HG03439 (cell line): Measurements from ENCODE around the gene PPP2R5C.

ENCODE experiments used
- ATAC-seq: cut with Tn5 transposase; IDR thresholded peaks from one replicate; pipeline ENCODE4 v1.9.1; 2021; ENCODE audit warnings: mild to moderate bottlenecking, moderate library complexity; ENCODE audit not compliant: unreplicated experiment

PPP2R5C gene

GRCh38 chr14:101909371-101910096 is 148.0 kb downstream of the PPP2R5C start:
- no peak for ATAC-seq

- no peak for ATAC-seq
These were observed 151.3 kb downstream of the PPP2R5C start for GRCh38 chr14:101912841-101913240.

GRCh38 chr14:101914083-101914482 is 152.6 kb downstream of the PPP2R5C start:
- no peak for ATAC-seq

GRCh38 chr14:101915871-101916815 is 154.6 kb downstream of the PPP2R5C start:
- ATAC-seq = no peak

- no peak for ATAC-seq
These were observed 155.4 kb downstream of the PPP2R5C start for GRCh38 chr14:101916816-101917412.

GRCh38 chr14:101917413-101918017 is 156.0 kb downstream of the PPP2R5C start:
- no peak for ATAC-seq

GRCh38 chr14:101918065-101918989 is 156.8 kb downstream of the PPP2R5C start:
- no peak for ATAC-seq

- no peak for ATAC-seq
These were observed 158.8 kb downstream of the PPP2R5C start for GRCh38 chr14:101920271-101920670.

- ATAC-seq = no peak
These were observed 161.4 kb downstream of the PPP2R5C start for GRCh38 chr14:101922866-101923265.

- no peak for ATAC-seq
These were observed 163.6 kb downstream of the PPP2R5C start for GRCh38 chr14:101925152-101925551.

GRCh38 chr14:101926085-101926484 is 164.6 kb downstream of the PPP2R5C start:
- no peak for ATAC-seq

- ATAC-seq = no peak
These were observed 165.1 kb downstream of the PPP2R5C start for GRCh38 chr14:101926620-101927019.

GRCh38 chr14:101927859-101928258 is 166.3 kb downstream of the PPP2R5C start:
- no peak for ATAC-seq

GRCh38 chr14:101928415-101928841 is 166.9 kb downstream of the PPP2R5C start:
- ATAC-seq = no peak

- no peak for ATAC-seq
These were observed 167.6 kb downstream of the PPP2R5C start for GRCh38 chr14:101929096-101929495.

- no peak for ATAC-seq
These were observed 168.4 kb downstream of the PPP2R5C start for GRCh38 chr14:101929946-101930345.

GRCh38 chr14:101932673-101933072 is 171.2 kb downstream of the PPP2R5C start:
- no peak for ATAC-seq

- no peak for ATAC-seq
These were observed 171.7 kb downstream of the PPP2R5C start for GRCh38 chr14:101933209-101933608.

- ATAC-seq = no peak
These were observed 173.2 kb downstream of the PPP2R5C start for GRCh38 chr14:101934601-101935150.
